ENCODE data around the gene KRT86. TPM values are rescaled to one million over a fixed set of nuclear protein-coding genes. Genes with fewer than 3 reads are reported as not detected.
"Not testable (repeated sequence)": the region's sequence is repeated elsewhere in the genome, so short reads cannot be mapped to it uniquely, and the experiment has no call there.

KRT86 gene
- total and polyA plus RNA-seq, 4 donors, result 0.39 to 3.2 (median 1.3) TPM

DNA sequence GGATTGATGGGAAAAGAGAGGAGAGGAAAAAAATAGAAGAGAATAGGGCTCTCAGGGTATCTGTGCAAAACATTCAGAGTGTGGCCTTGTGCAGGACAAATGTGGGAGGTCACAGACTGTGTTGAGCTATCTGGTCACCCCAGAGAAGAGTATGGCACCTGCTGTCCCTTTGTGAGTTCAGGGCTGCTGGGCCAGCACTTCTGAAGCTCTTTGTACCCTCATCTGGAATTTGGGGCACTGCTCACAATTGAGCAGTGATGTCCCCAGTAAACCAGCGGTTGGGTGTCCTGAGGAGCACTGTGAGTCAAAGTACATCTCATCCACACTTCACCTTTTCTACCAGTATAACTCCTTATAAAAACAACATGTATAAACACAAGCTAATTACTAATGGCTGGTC, 19.5 kb downstream of the KRT86 start:
- Histone ChIP-seq H3K27ac (ENCODE audit: low read depth in 1 of 2, low read length in 2 of 2) (no peak overlapping the region), H3K36me3 (ENCODE audit: control insufficient read depth in 1 of 2, insufficient read depth in 2 of 2, low read length in 1 of 2) (no peaks in the 10 kb centered on the region), H3K4me1 (ENCODE audit: control insufficient read depth in 1 of 2, insufficient read depth in 2 of 2, low read length in 2 of 2) (no peaks in the 10 kb centered on the region), H3K9me3 (ENCODE audit: control insufficient read depth, low read length) (no peaks in the 10 kb centered on the region), H3K4me3 (ENCODE audit: low read length in 2 of 2) (no peak overlapping the region), H3K27me3 (ENCODE audit: control insufficient read depth in 1 of 2, insufficient read depth in 2 of 2, low read length in 1 of 2) (no peaks in the 10 kb centered on the region)
- intact Hi-C loops (cut with DNase I), result no loop called here
- ATAC-seq (ENCODE audit: low FRiP score) (no peak), DNase-seq (peak in 1 of 2 donors; percentile 1)
- WGBS, 2 donors, result 88 to 90% methylated on average over 1 of the region's 1 CpG

DNA sequence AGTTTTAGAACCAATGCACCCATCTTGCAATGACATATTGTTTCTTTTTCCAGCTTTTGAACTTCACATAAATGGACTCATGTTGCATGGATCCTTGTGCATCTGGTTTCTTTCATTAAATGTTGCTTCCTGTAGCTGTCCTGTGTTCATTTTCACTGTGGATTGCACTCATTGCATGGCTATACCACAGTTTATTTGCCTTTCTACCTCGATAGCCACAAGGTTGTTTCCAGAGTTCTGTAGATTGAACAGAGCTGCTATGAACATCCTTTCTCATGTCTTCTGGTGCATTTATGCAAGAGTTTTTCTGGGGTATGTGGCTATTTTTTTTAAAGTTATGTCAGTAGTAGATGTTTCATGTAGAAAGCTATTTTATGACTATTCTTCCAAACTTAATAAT, 20.4 kb downstream of the KRT86 start:
- no peaks in the 10 kb centered on the region for H3K36me3 ChIP-seq (ENCODE audit: control insufficient read depth in 1 of 2, insufficient read depth in 2 of 2, low read length in 1 of 2)
- ATAC-seq (ENCODE audit: low FRiP score) (no peak), DNase-seq (no peak)
- WGBS, 2 donors, result 56 to 58% methylated on average over 1 of the region's 1 CpG
- no peaks in the 10 kb centered on the region for H3K27me3 ChIP-seq (ENCODE audit: control insufficient read depth in 1 of 2, insufficient read depth in 2 of 2, low read length in 1 of 2)
- no peak overlapping the region for H3K4me3 ChIP-seq (ENCODE audit: low read length in 2 of 2)
- H3K9me3 ChIP-seq (ENCODE audit: control insufficient read depth, low read length), result no peaks in the 10 kb centered on the region
- H3K4me1 ChIP-seq (ENCODE audit: control insufficient read depth in 1 of 2, insufficient read depth in 2 of 2, low read length in 2 of 2), result no peaks in the 10 kb centered on the region
- no peak overlapping the region for H3K27ac ChIP-seq (ENCODE audit: low read depth in 1 of 2, low read length in 2 of 2)
- intact Hi-C loops (cut with DNase I), result no loop called here

- Histone ChIP-seq H3K9me3 (ENCODE audit: control insufficient read depth, low read length) (no peaks in the 10 kb centered on the region), H3K4me3 (ENCODE audit: low read length in 2 of 2) (no peak overlapping the region), H3K4me1 (ENCODE audit: control insufficient read depth in 1 of 2, insufficient read depth in 2 of 2, low read length in 2 of 2) (no peaks in the 10 kb centered on the region), H3K36me3 (ENCODE audit: control insufficient read depth in 1 of 2, insufficient read depth in 2 of 2, low read length in 1 of 2) (no peaks in the 10 kb centered on the region), H3K27ac (ENCODE audit: low read depth in 1 of 2, low read length in 2 of 2) (no peak overlapping the region), H3K27me3 (ENCODE audit: control insufficient read depth in 1 of 2, insufficient read depth in 2 of 2, low read length in 1 of 2) (no peaks in the 10 kb centered on the region)
- intact Hi-C loops (cut with DNase I), result no loop called here
- WGBS, 2 donors, result 79 to 88% methylated on average over 1 of the region's 1 CpG
- ATAC-seq (ENCODE audit: low FRiP score) (no peak), DNase-seq (peak in 1 of 2 donors; percentile 1)
Measured at GRCh38 chr12:52295663-52296062, 21.2 kb downstream of the KRT86 start.

- ATAC-seq (ENCODE audit: low FRiP score), result peak; percentile 38
Measured at GRCh38 chr12:52296572-52297215, 22.2 kb downstream of the KRT86 start.

DNA sequence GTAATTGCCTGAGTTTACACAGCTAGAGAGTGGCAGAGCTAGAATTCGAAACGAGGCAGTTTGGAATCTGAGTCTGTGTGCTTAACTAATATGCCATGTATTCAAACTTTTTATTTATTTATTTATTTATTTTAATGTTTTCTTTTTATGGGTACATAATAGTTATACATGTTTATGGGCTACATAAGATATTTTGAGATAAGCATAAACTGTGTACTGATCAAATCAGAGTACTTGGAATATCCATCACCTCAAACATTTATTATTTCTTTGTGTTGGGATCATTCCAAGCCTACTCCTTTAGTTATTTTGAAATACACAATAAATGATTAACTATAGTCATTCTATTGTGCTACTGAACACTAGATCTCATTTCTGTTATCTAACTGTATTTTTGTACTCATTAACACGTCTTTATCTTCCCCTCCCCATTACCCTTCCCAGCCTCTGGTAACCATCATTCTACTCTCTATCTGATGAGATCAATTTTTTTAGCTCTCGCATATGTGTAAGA, 24.3 kb downstream of the KRT86 start:
- DNase-seq, result no peak
- no peak overlapping the region for H3K4me3 ChIP-seq (ENCODE audit: low read length in 2 of 2)
- intact Hi-C loops (cut with DNase I), result no loop called here
- H3K4me1 ChIP-seq (ENCODE audit: control insufficient read depth in 1 of 2, insufficient read depth in 2 of 2, low read length in 2 of 2), result no peaks in the 10 kb centered on the region
- ATAC-seq (ENCODE audit: low FRiP score), result no peak
- H3K9me3 ChIP-seq (ENCODE audit: control insufficient read depth, low read length), result no peaks in the 10 kb centered on the region
- H3K27ac ChIP-seq (ENCODE audit: low read depth in 1 of 2, low read length in 2 of 2), result no peak overlapping the region
- no peaks in the 10 kb centered on the region for H3K27me3 ChIP-seq (ENCODE audit: control insufficient read depth in 1 of 2, insufficient read depth in 2 of 2, low read length in 1 of 2)
- H3K36me3 ChIP-seq (ENCODE audit: control insufficient read depth in 1 of 2, insufficient read depth in 2 of 2, low read length in 1 of 2), result no peaks in the 10 kb centered on the region
- WGBS, 2 donors, result 70 to 74% methylated on average over 4 of the region's 4 CpGs

More at GRCh38 chr12:52296572-52297215, 22.2 kb downstream of the KRT86 start:
- DNase-seq, result peak in 1 of 2 donors; percentile 35
- intact Hi-C loops (cut with DNase I), result no loop called here
- no peaks in the 10 kb centered on the region for H3K27me3 ChIP-seq (ENCODE audit: control insufficient read depth in 1 of 2, insufficient read depth in 2 of 2, low read length in 1 of 2)
- WGBS, 2 donors, result 93 to 96% methylated on average over 5 of the region's 5 CpGs
- H3K4me3 ChIP-seq (ENCODE audit: low read length in 2 of 2), result no peak overlapping the region
- no peak overlapping the region for H3K27ac ChIP-seq (ENCODE audit: low read depth in 1 of 2, low read length in 2 of 2)
- H3K36me3 ChIP-seq (ENCODE audit: control insufficient read depth in 1 of 2, insufficient read depth in 2 of 2, low read length in 1 of 2), result no peaks in the 10 kb centered on the region
- no peaks in the 10 kb centered on the region for H3K4me1 ChIP-seq (ENCODE audit: control insufficient read depth in 1 of 2, insufficient read depth in 2 of 2, low read length in 2 of 2)
- no peaks in the 10 kb centered on the region for H3K9me3 ChIP-seq (ENCODE audit: control insufficient read depth, low read length)

- Histone ChIP-seq H3K4me3 (ENCODE audit: low read length in 2 of 2) (no peak overlapping the region), H3K36me3 (ENCODE audit: control insufficient read depth in 1 of 2, insufficient read depth in 2 of 2, low read length in 1 of 2) (no peaks in the 10 kb centered on the region), H3K27me3 (ENCODE audit: control insufficient read depth in 1 of 2, insufficient read depth in 2 of 2, low read length in 1 of 2) (no peaks in the 10 kb centered on the region), H3K27ac (ENCODE audit: low read depth in 1 of 2, low read length in 2 of 2) (no peak overlapping the region), H3K4me1 (ENCODE audit: control insufficient read depth in 1 of 2, insufficient read depth in 2 of 2, low read length in 2 of 2) (no peaks in the 10 kb centered on the region), H3K9me3 (ENCODE audit: control insufficient read depth, low read length) (no peaks in the 10 kb centered on the region)
- peak in 1 of 2 donors; percentile 33 for DNase-seq
- no peak for ATAC-seq (ENCODE audit: low FRiP score)
- intact Hi-C loops (cut with DNase I), result no loop called here
- WGBS, 2 donors, result 46 to 60% methylated on average over 14 of the region's 14 CpGs
Measured at GRCh38 chr12:52300796-52301691, 26.6 kb downstream of the KRT86 start.

DNA sequence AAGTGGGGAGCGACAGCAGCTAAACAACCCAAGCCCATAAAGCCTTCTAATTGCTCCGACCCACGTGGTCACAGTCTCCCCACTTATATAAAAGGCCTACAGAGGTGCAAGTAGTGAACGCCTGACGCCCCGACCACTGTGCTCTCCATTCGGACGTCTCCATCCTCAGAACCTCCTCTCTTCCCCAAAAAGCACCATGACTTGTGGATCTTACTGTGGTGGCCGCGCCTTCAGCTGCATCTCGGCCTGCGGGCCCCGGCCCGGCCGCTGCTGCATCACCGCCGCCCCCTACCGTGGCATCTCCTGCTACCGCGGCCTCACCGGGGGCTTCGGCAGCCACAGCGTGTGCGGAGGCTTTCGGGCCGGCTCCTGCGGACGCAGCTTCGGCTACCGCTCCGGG, 27.3 kb downstream of the KRT86 start:
- intact Hi-C loops (cut with DNase I), result not testable (repeated sequence)

DNA sequence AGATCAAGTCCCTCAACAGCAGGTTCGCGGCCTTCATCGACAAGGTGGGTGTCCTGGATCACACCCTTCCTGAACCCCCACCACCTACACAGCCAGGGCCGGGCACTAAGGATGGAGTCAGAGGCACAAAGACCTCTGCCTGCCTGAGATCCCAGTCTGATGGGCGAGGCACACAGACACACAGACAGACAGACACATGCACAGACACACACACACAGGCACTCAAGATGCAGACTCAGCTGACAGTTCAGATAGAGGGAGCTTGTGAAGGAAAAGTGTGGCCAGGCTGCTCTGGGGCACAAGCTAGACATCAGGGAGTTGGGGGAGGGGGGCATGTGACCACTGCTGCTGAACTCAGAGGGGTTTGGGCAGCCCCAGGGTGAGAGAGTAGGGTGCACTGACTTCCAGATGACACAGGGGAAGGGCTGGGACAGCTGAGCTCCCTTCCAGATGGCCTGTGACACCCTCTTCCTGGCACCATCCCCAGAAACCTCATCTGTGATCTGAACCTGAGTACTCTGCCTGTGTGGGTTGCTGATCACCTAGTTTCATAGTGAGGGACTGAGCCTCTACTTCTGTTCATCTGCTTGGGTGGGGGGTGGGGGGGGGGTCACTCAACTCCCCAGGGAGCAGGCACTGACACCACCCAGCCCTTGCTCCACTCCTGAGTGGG, 27.9 kb downstream of the KRT86 start:
- ATAC-seq (ENCODE audit: low FRiP score); H3K27me3 ChIP-seq (ENCODE audit: control insufficient read depth in 1 of 2, insufficient read depth in 2 of 2, low read length in 1 of 2); DNase-seq; H3K9me3 ChIP-seq (ENCODE audit: control insufficient read depth, low read length); H3K27ac ChIP-seq (ENCODE audit: low read depth in 1 of 2, low read length in 2 of 2); intact Hi-C loops (cut with DNase I); H3K4me1 ChIP-seq (ENCODE audit: control insufficient read depth in 1 of 2, insufficient read depth in 2 of 2, low read length in 2 of 2); H3K36me3 ChIP-seq (ENCODE audit: control insufficient read depth in 1 of 2, insufficient read depth in 2 of 2, low read length in 1 of 2); H3K4me3 ChIP-seq (ENCODE audit: low read length in 2 of 2): not testable (repeated sequence)
- no CpG with 5 or more reads among the region's 5 CpGs for WGBS, 2 donors

More for the DNA sequence above, 27.3 kb downstream of the KRT86 start:
- H3K27ac ChIP-seq (ENCODE audit: low read depth in 1 of 2, low read length in 2 of 2); H3K4me1 ChIP-seq (ENCODE audit: control insufficient read depth in 1 of 2, insufficient read depth in 2 of 2, low read length in 2 of 2); H3K9me3 ChIP-seq (ENCODE audit: control insufficient read depth, low read length); H3K4me3 ChIP-seq (ENCODE audit: low read length in 2 of 2); H3K27me3 ChIP-seq (ENCODE audit: control insufficient read depth in 1 of 2, insufficient read depth in 2 of 2, low read length in 1 of 2); H3K36me3 ChIP-seq (ENCODE audit: control insufficient read depth in 1 of 2, insufficient read depth in 2 of 2, low read length in 1 of 2); ATAC-seq (ENCODE audit: low FRiP score): not testable (repeated sequence)
- DNase-seq, result peak in 1 of 2 donors; percentile 39
- WGBS, 2 donors, result 84 to 85% methylated on average over 20 to 24 of the region's 31 CpGs
